Ectodermal cell (in vitro differentiated cells): ENCODE data around the gene VNN1. TPM values are rescaled to one million over a fixed set of nuclear protein-coding genes. Genes with fewer than 3 reads are reported as not detected.

Experiments
- H3K27ac ChIP-seq: 2 replicates; pipeline ENCODE4 v1.7.0; 2013; ENCODE audit warnings: mild to moderate bottlenecking, low read depth, low read length; ENCODE audit not compliant: insufficient read depth, poor library complexity, severe bottlenecking
- H3K27me3 ChIP-seq: 2 replicates; pipeline ENCODE4 v1.7.0; 2013; ENCODE audit warnings: mild to moderate bottlenecking, low read length; ENCODE audit not compliant: insufficient read depth, control insufficient read depth, poor library complexity, severe bottlenecking
- H3K36me3 ChIP-seq: one replicate; pipeline ENCODE4 v1.7.0; 2013; ENCODE audit warnings: low read length; ENCODE audit not compliant: control insufficient read depth, insufficient read depth
- H3K4me1 ChIP-seq: one replicate; pipeline ENCODE4 v1.7.0; 2013; ENCODE audit warnings: low read length; ENCODE audit not compliant: control insufficient read depth, insufficient read depth
- H3K4me3 ChIP-seq: 2 replicates; pipeline ENCODE4 v1.7.0; 2013; ENCODE audit warnings: low read depth, low read length, control low read depth; ENCODE audit not compliant: insufficient read depth
- H3K9me3 ChIP-seq: 2 replicates; pipeline ENCODE4 v1.7.0; 2013; ENCODE audit warnings: mild to moderate bottlenecking, low read length, moderate library complexity; ENCODE audit not compliant: control insufficient read depth
- WGBS, 2 experiments: methylation state at CpG; one replicate each; pipeline ENCODE4 v1.1.7; 2013; ENCODE audit warnings: missing lambda C conversion rate in 2 of 2; 5-methylcytosine and 5-hydroxymethylcytosine counted together
- polyA plus RNA-seq, 4 experiments: library from polyadenylated mRNA; stranded (reverse); fragments of 50-300 nt; gene quantifications; one replicate each; pipeline ENCODE4 v1.2.3, GENCODE V29; 2013

The VNN1 gene
- not detected for polyA plus RNA-seq (2013, experiment 1 of 4)
- not detected for polyA plus RNA-seq (2013, experiment 2 of 4)
- not detected for polyA plus RNA-seq (2013, experiment 3 of 4)
- not detected for polyA plus RNA-seq (2013, experiment 4 of 4)

- Histone ChIP-seq H3K27ac (no peak within 1 kb of the TSS), H3K4me3 (no peak within 1 kb of the TSS), H3K36me3 (no peaks in the 10 kb centered on the region), H3K4me1 (no peaks in the 10 kb centered on the region), H3K27me3 (no peaks in the 10 kb centered on the region), H3K9me3 (no peaks in the 10 kb centered on the region)
- 95 to 96% methylated on average over 8 of the region's 8 CpGs for WGBS, 2 experiments
These were observed at the start of gene VNN1 for GRCh38 chr6:132713352-132714134. VNN1 (minus strand) TSS chr6:132714055; CDS start chr6:132714035, 20 bp downstream.

GRCh38 chr6:132763269-132763668 is 49.4 kb upstream of the VNN1 start:
- H3K4me3 ChIP-seq: no peak overlapping the region
- H3K27ac ChIP-seq: no peak overlapping the region
- no peaks in the 10 kb centered on the region for H3K36me3 ChIP-seq
- H3K9me3 ChIP-seq: no peaks in the 10 kb centered on the region
- no peaks in the 10 kb centered on the region for H3K27me3 ChIP-seq
- H3K4me1 ChIP-seq: no peaks in the 10 kb centered on the region
- 91 to 92% methylated on average over 2 of the region's 2 CpGs for WGBS, 2 experiments

- 80 to 93% methylated on average over 3 of the region's 3 CpGs for WGBS, 2 experiments
- H3K9me3 ChIP-seq: no peaks in the 10 kb centered on the region
- H3K27ac ChIP-seq: no peak overlapping the region
- H3K4me1 ChIP-seq: no peaks in the 10 kb centered on the region
- H3K4me3 ChIP-seq: no peak overlapping the region
- no peaks in the 10 kb centered on the region for H3K36me3 ChIP-seq
- H3K27me3 ChIP-seq: no peaks in the 10 kb centered on the region
These were observed 46.4 kb upstream of the VNN1 start for GRCh38 chr6:132760256-132760655.

GRCh38 chr6:132758689-132759088 is 44.8 kb upstream of the VNN1 start:
- H3K4me1 ChIP-seq: no peaks in the 10 kb centered on the region

DNA sequence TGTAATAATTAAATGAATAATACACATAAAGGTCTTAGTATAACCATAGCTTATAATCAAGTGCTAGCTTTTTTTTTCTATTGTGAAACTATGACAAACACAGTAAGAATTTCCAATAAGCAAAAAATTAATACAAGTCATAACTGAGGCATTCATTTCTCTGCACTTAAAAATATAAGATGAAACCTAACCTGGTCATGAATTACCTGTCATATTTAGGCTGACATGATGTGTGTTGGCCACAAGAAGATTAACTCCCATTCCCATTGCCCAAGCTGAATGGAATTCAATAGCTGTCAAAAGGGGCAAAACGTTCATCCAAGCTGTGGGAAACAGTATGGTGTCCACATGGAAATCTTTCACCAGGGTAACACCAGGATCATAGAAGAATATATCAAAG is 38.4 kb upstream of the VNN1 start:
- 90 to 96% methylated on average over 1 of the region's 1 CpG for WGBS, 2 experiments
- Histone ChIP-seq H3K4me1 (no peaks in the 10 kb centered on the region), H3K27me3 (no peaks in the 10 kb centered on the region), H3K9me3 (no peaks in the 10 kb centered on the region), H3K4me3 (no peak overlapping the region), H3K36me3 (no peaks in the 10 kb centered on the region), H3K27ac (no peak overlapping the region)

More at GRCh38 chr6:132758689-132759088, 44.8 kb upstream of the VNN1 start:
- Histone ChIP-seq H3K27ac (no peak overlapping the region), H3K9me3 (no peaks in the 10 kb centered on the region), H3K27me3 (no peaks in the 10 kb centered on the region), H3K4me3 (no peak overlapping the region), H3K36me3 (no peaks in the 10 kb centered on the region)
- 94 to 100% methylated on average over 2 of the region's 2 CpGs for WGBS, 2 experiments

GRCh38 chr6:132751828-132752227 is 38.0 kb upstream of the VNN1 start:
- Histone ChIP-seq H3K27me3 (no peaks in the 10 kb centered on the region), H3K9me3 (no peaks in the 10 kb centered on the region), H3K27ac (no peak overlapping the region), H3K36me3 (no peaks in the 10 kb centered on the region), H3K4me3 (no peak overlapping the region), H3K4me1 (no peaks in the 10 kb centered on the region)
- 91 to 96% methylated on average over 1 of the region's 1 CpG for WGBS, 2 experiments

- 95 to 100% methylated on average over 4 of the region's 4 CpGs for WGBS, 2 experiments
These were observed 37.5 kb upstream of the VNN1 start for GRCh38 chr6:132751306-132751705.

GRCh38 chr6:132750455-132751248 is 36.8 kb upstream of the VNN1 start:
- Histone ChIP-seq H3K36me3 (no peaks in the 10 kb centered on the region), H3K27me3 (no peaks in the 10 kb centered on the region), H3K4me1 (no peaks in the 10 kb centered on the region), H3K4me3 (no peak overlapping the region), H3K9me3 (no peaks in the 10 kb centered on the region), H3K27ac (no peak overlapping the region)
- 85 to 86% methylated on average over 6 to 7 of the region's 8 CpGs for WGBS, 2 experiments

More at GRCh38 chr6:132751306-132751705, 37.5 kb upstream of the VNN1 start:
- H3K27me3 ChIP-seq: no peaks in the 10 kb centered on the region
- H3K4me1 ChIP-seq: no peaks in the 10 kb centered on the region
- no peak overlapping the region for H3K4me3 ChIP-seq
- no peaks in the 10 kb centered on the region for H3K9me3 ChIP-seq
- H3K36me3 ChIP-seq: no peaks in the 10 kb centered on the region
- no peak overlapping the region for H3K27ac ChIP-seq

GRCh38 chr6:132749111-132749510 is 35.3 kb upstream of the VNN1 start:
- Histone ChIP-seq H3K4me3 (no peak overlapping the region), H3K36me3 (no peaks in the 10 kb centered on the region), H3K4me1 (no peaks in the 10 kb centered on the region), H3K27me3 (no peaks in the 10 kb centered on the region), H3K27ac (no peak overlapping the region), H3K9me3 (no peaks in the 10 kb centered on the region)
- 90 to 96% methylated on average over 4 of the region's 4 CpGs for WGBS, 2 experiments

- H3K27ac ChIP-seq: no peak overlapping the region
These were observed 34.6 kb upstream of the VNN1 start for GRCh38 chr6:132748446-132748845.

More at GRCh38 chr6:132748446-132748845, 34.6 kb upstream of the VNN1 start:
- H3K4me3 ChIP-seq: no peak overlapping the region
- no peaks in the 10 kb centered on the region for H3K4me1 ChIP-seq
- WGBS, 2 experiments: 94 to 100% methylated on average over 1 of the region's 1 CpG
- no peaks in the 10 kb centered on the region for H3K27me3 ChIP-seq
- no peaks in the 10 kb centered on the region for H3K36me3 ChIP-seq
- H3K9me3 ChIP-seq: no peaks in the 10 kb centered on the region
